Right ventricle myocardium superior (tissue), 1 donor: ENCODE data around the gene XPC. TPM values are rescaled to one million over a fixed set of nuclear protein-coding genes. Genes with fewer than 3 reads are reported as not detected.
"Not testable (repeated sequence)": the region's sequence is repeated elsewhere in the genome, so short reads cannot be mapped to it uniquely, and the experiment has no call there.

ENCODE experiments used
- ATAC-seq: fragments of 200-7000 bp; cut with Tn5 transposase; one replicate; pipeline ENCODE4 v1.9.1; 2020; ENCODE audit warnings: mild to moderate bottlenecking; ENCODE audit not compliant: poor library complexity
- DNase-seq: peaks from one replicate; pipeline ENCODE4 v3.0.0-alpha.2; 2020
- intact Hi-C: fragments of 100-400 bp; cut with DNase I; formaldehyde crosslinking; loops from one replicate; pipeline ENCODE4 v1.11.2; 2022
- long read RNA-seq: library from polyadenylated mRNA; unstranded; transcript quantifications from one replicate; pipeline ENCODE4 v2.0.0, GENCODE V29; 2021
- total RNA-seq: library from RNA; stranded (reverse); fragmentation: NEBNext Ultra II Directional; extraction: Animal tissue kit (Norgen Biotek cat#: 25700); gene quantifications from one replicate; pipeline ENCODE4 v1.2.1, GENCODE V29; 2021
- donor health status: DM: no; HTN: yes; CAD: no; lungs with severe emphysema.

XPC gene
- 7.7 TPM for total RNA-seq
- long read RNA-seq, transcript XPC-201 (16 exons, 3,832 nt): major isoform, 11 of 17 reads
- long read RNA-seq, partial matches to known transcripts: 3 of 17 reads
- long read RNA-seq, other reads (novel, unspliced or antisense): 3 of 17 reads

GRCh38 chr3:14178247-14179113 is at the start of gene XPC, which contains the start of gene LSM3:
XPC (minus strand) TSS chr3:14178601; CDS start chr3:14178568, 33 bp downstream.
LSM3 (plus strand) TSS chr3:14178817; CDS start chr3:14178861, 44 bp downstream.
- intact Hi-C loops: no loop called here
- DNase-seq: peak; percentile 98
- peak; percentile 100 for ATAC-seq

DNA sequence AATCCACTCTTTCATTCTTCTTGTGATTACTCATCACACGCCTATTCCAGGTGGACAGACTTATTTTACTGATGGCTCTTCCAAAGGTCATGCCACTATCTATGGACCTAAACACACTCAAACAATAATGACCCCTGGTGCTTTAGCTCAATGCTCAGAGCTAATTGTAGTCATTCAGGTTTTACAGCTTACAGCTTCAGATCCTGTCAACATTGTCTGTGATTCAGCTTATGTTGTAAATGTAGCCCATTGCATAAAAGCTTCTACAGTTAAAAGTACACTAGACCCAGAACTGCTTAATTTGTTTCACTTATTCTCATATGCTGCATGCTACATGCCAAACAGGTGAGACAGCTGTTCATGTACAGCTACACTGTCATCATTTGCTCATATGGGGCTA is 49.5 kb upstream of the XPC start:
- DNase-seq (no peak), ATAC-seq (no peak)
- intact Hi-C loops: no loop called here

DNA sequence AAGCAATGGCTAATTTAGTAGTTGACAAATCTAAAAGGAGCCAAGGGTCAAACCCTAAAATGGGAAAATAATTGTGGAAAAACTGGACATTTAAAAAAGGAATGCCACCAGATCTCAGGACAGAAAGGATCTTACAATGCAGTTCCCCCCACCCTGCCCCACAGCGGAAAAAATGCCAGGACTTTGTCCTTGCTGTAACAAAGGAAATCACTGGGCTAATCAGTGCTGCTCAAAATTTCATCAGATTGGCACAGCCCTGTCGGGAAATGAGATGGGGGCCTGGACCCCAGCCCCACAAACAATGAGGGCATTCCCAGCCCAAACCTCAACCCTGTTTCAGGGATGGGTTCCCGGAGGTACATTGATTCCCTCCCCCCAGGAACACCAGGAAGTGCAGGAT is 48.0 kb upstream of the XPC start:
- DNase-seq, ATAC-seq, intact Hi-C loops: not testable (repeated sequence)

DNA sequence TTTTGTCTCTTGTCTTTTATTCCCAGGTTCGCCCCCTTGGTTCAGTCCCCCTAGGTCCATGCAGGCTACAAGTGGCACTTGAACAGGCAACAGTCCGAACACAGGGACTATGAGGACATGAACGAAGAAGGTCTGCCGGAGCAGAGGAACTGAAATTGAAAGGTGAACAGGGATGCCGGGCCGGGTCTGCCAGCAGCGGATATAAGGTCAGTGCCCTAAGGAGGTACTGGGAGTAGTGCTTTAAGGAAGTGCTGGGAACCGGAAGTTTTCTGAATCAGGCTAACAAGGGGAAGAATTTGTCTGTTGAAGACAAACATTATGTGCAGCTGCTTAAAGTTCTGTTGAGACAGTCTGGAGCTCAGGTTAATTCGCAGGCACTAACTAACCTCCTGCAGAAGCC is 47.0 kb upstream of the XPC start:
- intact Hi-C loops: no loop called here
- DNase-seq (no peak), ATAC-seq (no peak)

GRCh38 chr3:14224895-14225294 is 46.5 kb upstream of the XPC start:
- ATAC-seq: no peak
- no peak for DNase-seq
- intact Hi-C loops: no loop called here

GRCh38 chr3:14223595-14223994 is 45.2 kb upstream of the XPC start:
- ATAC-seq: no peak
- intact Hi-C loops: no loop called here

GRCh38 chr3:14222900-14223594 is 44.6 kb upstream of the XPC start:
- DNase-seq (no peak), ATAC-seq (peak; percentile 70)
- intact Hi-C loops: no loop called here

More at GRCh38 chr3:14223595-14223994, 45.2 kb upstream of the XPC start:
- no peak for DNase-seq

DNA sequence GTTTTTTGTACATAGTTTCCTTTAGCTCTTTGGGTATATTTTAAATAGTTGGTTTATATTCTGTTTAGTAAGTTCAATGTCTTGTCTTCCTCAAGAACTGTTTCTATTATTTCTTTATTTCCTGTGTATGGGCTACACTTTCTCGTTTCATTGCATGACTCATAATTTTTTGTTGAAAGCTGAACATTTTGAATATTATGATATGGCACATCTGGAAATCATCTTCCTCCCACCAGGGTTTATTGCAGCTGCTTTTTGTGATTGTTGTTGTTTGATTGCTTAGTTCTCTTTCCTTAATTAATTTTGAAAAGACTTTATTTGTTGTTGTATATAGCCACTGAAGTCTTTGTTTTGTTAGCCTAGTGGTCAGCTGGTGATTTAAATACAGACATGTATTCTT is 44.1 kb upstream of the XPC start:
- no peak for DNase-seq
- ATAC-seq: peak; percentile 38
- intact Hi-C loops: no loop called here

DNA sequence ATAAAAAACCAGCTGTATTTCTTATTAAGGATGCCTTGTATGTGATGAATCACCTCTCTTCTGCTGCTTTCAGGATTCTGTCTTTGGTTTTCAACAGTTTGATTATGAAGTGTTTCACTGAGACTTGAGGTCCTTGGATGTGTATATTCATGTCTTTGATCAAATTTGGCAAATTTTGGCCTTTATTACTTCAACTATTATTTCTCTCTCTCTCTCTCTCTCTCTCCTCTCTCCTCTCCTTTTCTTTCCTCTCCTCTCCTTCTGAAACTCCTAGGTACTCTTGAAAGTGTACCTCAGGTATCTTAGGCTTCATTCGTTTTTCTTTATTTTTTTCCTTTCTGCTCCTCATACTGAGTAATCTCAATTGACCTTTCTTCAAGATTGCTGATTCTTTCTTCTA is 43.5 kb upstream of the XPC start:
- ATAC-seq: no peak
- intact Hi-C loops: no loop called here
- DNase-seq: no peak

GRCh38 chr3:14220933-14221332 is 42.5 kb upstream of the XPC start:
- DNase-seq (no peak), ATAC-seq (no peak)
- intact Hi-C loops: no loop called here

DNA sequence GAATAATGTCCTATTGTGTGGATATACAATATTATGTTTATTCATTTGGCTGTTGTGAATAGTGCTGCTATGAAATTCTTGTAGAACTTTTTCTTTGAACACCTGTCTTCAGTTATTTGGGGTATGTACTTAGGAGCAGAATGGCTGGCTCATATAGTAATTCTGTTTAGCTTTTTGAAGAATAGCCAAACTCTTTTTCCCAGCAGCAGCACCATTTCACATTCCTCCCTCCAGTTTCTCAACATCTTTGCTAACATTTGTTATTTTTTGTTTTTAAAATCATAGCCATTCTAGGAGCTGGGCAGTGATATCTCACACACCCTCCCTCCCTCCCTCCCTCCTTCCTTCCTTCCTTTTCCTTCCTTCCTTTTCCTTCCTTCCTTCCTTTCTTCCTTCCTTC is 40.0 kb upstream of the XPC start:
- ATAC-seq (no peak), DNase-seq (no peak)
- intact Hi-C loops: no loop called here

GRCh38 chr3:14216257-14217048 is 38.1 kb upstream of the XPC start:
- DNase-seq (peak; percentile 52), ATAC-seq (peak; percentile 56)
- intact Hi-C loops: no loop called here

GRCh38 chr3:14214764-14215163 is 36.4 kb upstream of the XPC start:
- ATAC-seq (no peak), DNase-seq (no peak)
- intact Hi-C loops: no loop called here

- intact Hi-C loops: no loop called here
- no peak for DNase-seq
- ATAC-seq: no peak
Measured at GRCh38 chr3:14213066-14213774, 34.8 kb upstream of the XPC start.

DNA sequence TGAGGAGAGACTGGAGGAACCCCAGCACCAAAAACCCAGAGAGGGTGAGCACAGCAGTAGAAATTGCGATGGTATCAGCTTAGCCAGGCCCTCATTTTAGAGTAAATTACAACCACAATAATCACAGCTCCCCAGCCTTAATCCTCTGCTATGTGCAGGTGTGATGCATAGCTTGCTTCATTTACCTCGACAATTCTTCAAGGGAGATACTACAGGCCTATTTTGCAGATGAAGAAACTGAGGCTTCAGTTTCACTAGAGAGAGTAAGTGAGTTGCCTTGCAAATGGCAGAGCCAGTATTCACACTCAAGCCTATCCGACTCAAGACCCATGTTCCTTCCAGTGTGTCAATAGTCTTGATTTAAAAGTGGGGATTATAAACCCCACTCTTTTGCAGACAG is 33.6 kb upstream of the XPC start:
- intact Hi-C loops: no loop called here
- no peak for DNase-seq
- ATAC-seq: no peak

DNA sequence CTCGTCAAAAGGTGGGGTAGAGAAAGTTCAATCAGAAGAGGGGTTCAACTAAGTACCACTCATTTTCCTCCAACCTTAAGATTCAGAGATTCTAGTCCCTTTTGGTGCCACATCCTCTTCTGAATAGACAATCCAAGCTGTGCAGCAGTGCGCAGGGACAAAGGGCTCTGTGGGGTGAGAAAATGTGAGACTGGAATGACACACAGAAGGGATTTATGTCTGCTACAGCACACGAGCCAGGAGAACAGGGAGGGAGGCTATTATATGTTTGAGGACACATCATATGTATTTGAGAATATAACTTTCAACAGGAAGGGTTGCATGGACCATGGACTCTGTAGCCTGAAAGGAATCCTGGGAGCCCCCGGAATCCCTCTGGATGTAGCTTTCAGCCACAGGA is 33.2 kb upstream of the XPC start:
- intact Hi-C loops: no loop called here
- ATAC-seq (no peak), DNase-seq (no peak)

GRCh38 chr3:14210843-14211594 is 32.6 kb upstream of the XPC start:
- no peak for DNase-seq
- intact Hi-C loops: no loop called here
- ATAC-seq: no peak

- DNase-seq (no peak), ATAC-seq (no peak)
- intact Hi-C loops: no loop called here
Measured at GRCh38 chr3:14210290-14210688, 31.9 kb upstream of the XPC start.
